SK-N-SH (cell line): ENCODE data around the gene UGCG. TPM values are rescaled to one million over a fixed set of nuclear protein-coding genes. Genes with fewer than 3 reads are reported as not detected.

Experiments used
- CTCF ChIA-PET: fragments of 300-600, 350-600 bp; formaldehyde crosslinking; extraction: SDS; loops from one replicate; lab custom pipeline; 2021; lab: Yijun Ruan, JAX
- POLR2A ChIA-PET: fragments of 350-600 bp; sonication (Branson Sonifier 250); formaldehyde crosslinking; extraction: SDS; loops from one replicate; lab custom pipeline; 2020; ENCODE audit warnings: antibody characterized with exemption, inconsistent platforms; lab: Yijun Ruan, JAX
- DNase-seq: peaks from one replicate; pipeline ENCODE4 v3.0.0; 2012
- H2AFZ ChIP-seq: fragments of 200-600 bp; sonication (generic); 2 replicates; pipeline ENCODE4 v1.8.1; 2016; ENCODE audit warnings: antibody characterized with exemption, mild to moderate bottlenecking, low read depth
- H3F3A ChIP-seq: fragments of 200-600 bp; sonication (generic); replicated peaks from 2 replicates; pipeline ENCODE3; 2016; ENCODE audit warnings: antibody characterized with exemption, mild to moderate bottlenecking; ENCODE audit not compliant: insufficient read depth
- H3K27ac ChIP-seq, 2 experiments: fragments of 200-500 bp in 1 of 2; fragments of 200-600 bp in 1 of 2; sonication (Bioruptor generic) in 1 of 2; sonication (generic), shearing (Covaris generic) in 1 of 2; 2 replicates each; pipeline versions ENCODE4 v1.5.1 to v1.6.1; 2014 to 2016; ENCODE audit warnings: low read depth in 2 of 2, inconsistent platforms in 1 of 2, low read length in 1 of 2, mild to moderate bottlenecking in 1 of 2, mixed read lengths in 1 of 2
- H3K27me3 ChIP-seq: fragments of 200-600 bp; sonication (generic), shearing (Covaris generic); 2 replicates; pipeline ENCODE4 v1.6.1; 2016; ENCODE audit warnings: mixed run types; ENCODE audit not compliant: insufficient read depth
- H3K36me3 ChIP-seq, 2 experiments: fragments of 200-500 bp in 1 of 2; fragments of 200-600 bp in 1 of 2; sonication (Bioruptor generic) in 1 of 2; sonication (generic) in 1 of 2; replicated peaks in 1 of 2; 2 replicates each; pipeline versions ENCODE3 to v1.5.1; 2014 to 2016; ENCODE audit warnings: low read length in 1 of 2, mild to moderate bottlenecking in 1 of 2; ENCODE audit not compliant: insufficient read depth in 2 of 2, control insufficient read depth in 1 of 2
- H3K4me1 ChIP-seq, 2 experiments: fragments of 200-500 bp in 1 of 2; fragments of 200-600 bp in 1 of 2; sonication (Bioruptor generic) in 1 of 2; sonication (generic), shearing (Covaris generic) in 1 of 2; 2 replicates each; pipeline versions ENCODE4 v1.5.1 to v1.6.1; 2014 to 2016; ENCODE audit warnings: low read depth in 1 of 2, low read length in 1 of 2, mixed run types in 1 of 2; ENCODE audit not compliant: insufficient read depth in 2 of 2, control insufficient read depth in 1 of 2
- H3K4me2 ChIP-seq: fragments of 200-600 bp; sonication (generic), shearing (Covaris generic); 2 replicates; pipeline ENCODE4 v1.6.1; 2017; ENCODE audit warnings: mixed run types
- H3K4me3 ChIP-seq, 2 experiments: fragments of 200-500 bp in 1 of 2; fragments of 200-600 bp in 1 of 2; sonication (Bioruptor generic) in 1 of 2; sonication (generic), shearing (Covaris generic) in 1 of 2; 2 replicates each; pipeline versions ENCODE4 v1.5.1 to v1.8.1; 2014 to 2016; ENCODE audit warnings: low read depth in 2 of 2, inconsistent platforms in 1 of 2, low read length in 1 of 2, mild to moderate bottlenecking in 1 of 2, mixed read lengths in 1 of 2, moderate library complexity in 1 of 2
- H3K79me2 ChIP-seq: fragments of 200-600 bp; sonication (generic); 2 replicates; pipeline ENCODE4 v1.8.1; 2017; ENCODE audit warnings: mild to moderate bottlenecking; ENCODE audit not compliant: insufficient read depth
- H3K9ac ChIP-seq: fragments of 200-600 bp; sonication (generic); 2 replicates; pipeline ENCODE4 v1.6.1; 2017; ENCODE audit warnings: mixed run types
- H3K9me2 ChIP-seq: fragments of 200-600 bp; sonication (generic); 2 replicates; pipeline ENCODE4 v1.6.1; 2017; ENCODE audit warnings: mixed run types
- H3K9me3 ChIP-seq: fragments of 200-600 bp; sonication (generic); 2 replicates; pipeline ENCODE4 v1.6.1; 2017; ENCODE audit warnings: mixed run types, mild to moderate bottlenecking, moderate library complexity
- H4K20me1 ChIP-seq: fragments of 200-600 bp; sonication (generic); 2 replicates; pipeline ENCODE4 v1.6.1; 2017; ENCODE audit warnings: mild to moderate bottlenecking, mixed run types; ENCODE audit not compliant: insufficient read depth
- ELF1 ChIP-seq: IDR thresholded peaks from 2 replicates; pipeline ENCODE4 v1.4.0; 2012
- FOXJ3 ChIP-seq: sonication (generic); formaldehyde crosslinking; IDR thresholded peaks from 2 replicates; pipeline ENCODE4 v1.5.1; 2020; ENCODE audit warnings: mild to moderate bottlenecking, missing genetic modification reagents
- FOXM1 ChIP-seq: IDR thresholded peaks from 2 replicates; pipeline ENCODE4 v1.4.0; 2012; ENCODE audit warnings: low read depth, mild to moderate bottlenecking
- GABPA ChIP-seq: IDR thresholded peaks from 2 replicates; pipeline ENCODE4 v1.4.0; 2012; ENCODE audit warnings: low read depth, mild to moderate bottlenecking
- MAX ChIP-seq: IDR thresholded peaks from 2 replicates; pipeline ENCODE4 v1.4.0; 2012; ENCODE audit warnings: low read depth
- MEF2A ChIP-seq: IDR thresholded peaks from 2 replicates; pipeline ENCODE4 v1.4.0; 2012; ENCODE audit warnings: low read depth, borderline replicate concordance
- MXI1 ChIP-seq: IDR thresholded peaks from 2 replicates; pipeline ENCODE4 v1.6.1; 2012; ENCODE audit warnings: mild to moderate bottlenecking, low read depth, low read length, improper control_type of control experiment
- NFIC ChIP-seq: IDR thresholded peaks from 2 replicates; pipeline ENCODE4 v1.4.0; 2012; ENCODE audit warnings: borderline replicate concordance
- NRF1 ChIP-seq: IDR thresholded peaks from 2 replicates; pipeline ENCODE4 v1.6.1; 2012; ENCODE audit warnings: low read depth, mild to moderate bottlenecking, low read length
- PBX3 ChIP-seq: IDR thresholded peaks from 2 replicates; pipeline ENCODE4; 2012
- POLR2AphosphoS5 ChIP-seq: IDR thresholded peaks from 2 replicates; pipeline ENCODE4 v1.6.1; 2012; ENCODE audit warnings: low read depth, low read length
- RAD21 ChIP-seq: IDR thresholded peaks from 2 replicates; pipeline ENCODE4 v1.6.1; 2012; ENCODE audit warnings: mild to moderate bottlenecking, low read length
- REST ChIP-seq: IDR thresholded peaks from 2 replicates; pipeline ENCODE4 v1.6.1; 2012; ENCODE audit warnings: mild to moderate bottlenecking, low read depth, low read length, moderate library complexity
- RFX5 ChIP-seq: IDR thresholded peaks from 2 replicates; pipeline ENCODE4 v1.6.1; 2012; ENCODE audit warnings: mild to moderate bottlenecking, improper control_type of control experiment, low read length
- RXRA ChIP-seq: IDR thresholded peaks from 2 replicates; pipeline ENCODE4 v1.4.0; 2012; ENCODE audit warnings: low read depth, mild to moderate bottlenecking, borderline replicate concordance
- SIN3A ChIP-seq: IDR thresholded peaks from 2 replicates; pipeline ENCODE4 v1.6.1; 2012; ENCODE audit warnings: low read depth, mild to moderate bottlenecking, low read length, moderate library complexity, borderline replicate concordance
- SMC3 ChIP-seq: IDR thresholded peaks from 2 replicates; pipeline ENCODE4 v1.6.1; 2012; ENCODE audit warnings: low read depth, low read length, improper control_type of control experiment
- TAF1 ChIP-seq: IDR thresholded peaks from 2 replicates; pipeline ENCODE4 v1.6.1; 2012; ENCODE audit warnings: low read depth, mild to moderate bottlenecking, low read length, moderate library complexity, borderline replicate concordance
- TCF12 ChIP-seq: IDR thresholded peaks from 2 replicates; pipeline ENCODE4 v1.4.0; 2012
- TEAD4 ChIP-seq: IDR thresholded peaks from 2 replicates; pipeline ENCODE4 v1.4.0; 2012; ENCODE audit warnings: mild to moderate bottlenecking, borderline replicate concordance; ENCODE audit not compliant: insufficient read depth
- USF1 ChIP-seq: IDR thresholded peaks from 2 replicates; pipeline ENCODE4 v1.4.0; 2012; ENCODE audit warnings: low read depth, borderline replicate concordance
- YY1 ChIP-seq: IDR thresholded peaks from 2 replicates; pipeline ENCODE4 v1.4.0; 2012; ENCODE audit warnings: low read depth, mild to moderate bottlenecking
- WGBS: methylation state at CpG from one replicate; pipeline ENCODE4 v1.1.6; 2017; ENCODE audit warnings: low lambda C conversion rate; 5-methylcytosine and 5-hydroxymethylcytosine counted together
- polyA plus RNA-seq, 3 experiments: library from polyadenylated mRNA; depleted of rRNA; stranded (reverse); fragments of >200 nt; gene quantifications; 2 replicates each; pipeline ENCODE4 v1.2.3, GENCODE V29; 2012

The UGCG gene
- polyA plus RNA-seq, 1 of the 3 experiments (the other 2 are of a cell fraction): 20.0 TPM

- TF ChIP-seq GABPA (no peak), ELF1 (no peak), RAD21 (no peak), RFX5 (no peak), TCF12 (no peak)
These were observed 73.0 kb downstream of the UGCG start (continued) for GRCh38 chr9:111969622-111970021.

GRCh38 chr9:111970827-111971226 lies 74.2 kb downstream of the UGCG start:
- 100% methylated on average over 2 of the region's 2 CpGs for WGBS
- CTCF ChIA-PET: no interaction called here
- Histone ChIP-seq H3K9me2 (no peaks in the 10 kb centered on the region), H3K4me2 (no peak overlapping the region), H3K9ac (no peak overlapping the region), H3F3A (no peaks in the 10 kb centered on the region), H3K9me3 (no peaks in the 10 kb centered on the region), H3K79me2 (no peaks in the 10 kb centered on the region), H3K36me3 (no peaks in the 10 kb centered on the region), H3K4me1 (peaks cover 0 to 3% of the 10 kb centered on the region in 2 experiments; a peak in 1 of 4 replicates), H3K4me3 (no peak overlapping the region), H3K27ac (no peak overlapping the region), H2AFZ (no peak overlapping the region), H4K20me1 (no peaks in the 10 kb centered on the region), H3K27me3 (no peaks in the 10 kb centered on the region)
- POLR2A ChIA-PET: no interaction called here
- no peak for DNase-seq
- TF ChIP-seq RAD21 (no peak), SMC3 (no peak), TAF1 (no peak), YY1 (no peak), POLR2AphosphoS5 (no peak), MXI1 (no peak), MAX (no peak), REST (no peak), NRF1 (no peak), PBX3 (no peak), RXRA (no peak), FOXJ3 (CRISPR knock-in tag) (no peak), TEAD4 (no peak), SIN3A (no peak), USF1 (no peak), NFIC (no peak), MEF2A (no peak), FOXM1 (no peak), ELF1 (no peak), GABPA (no peak)
